H1 (cell line): Measurements from ENCODE around the gene TRIL. TPM values are rescaled to one million over a fixed set of nuclear protein-coding genes. Genes with fewer than 3 reads are reported as not detected.

Experiments
- CBX8 ChIP-seq: fragments of 300-800, 300-1000 bp; sonication (generic); IDR thresholded peaks from 2 replicates; pipeline ENCODE4 v1.7.1; 2016; ENCODE audit warnings: low read depth, low read length, borderline replicate concordance
- EGR1 ChIP-seq: IDR thresholded peaks from 2 replicates; pipeline ENCODE4 v1.6.1; 2011; ENCODE audit warnings: low read depth, low read length, borderline replicate concordance
- KDM1A ChIP-seq: fragments of 200-600, 300-600 bp; sonication (generic); IDR thresholded peaks from 2 replicates; pipeline ENCODE4 v1.7.1; 2016; ENCODE audit warnings: mild to moderate bottlenecking, low read length, borderline replicate concordance
- MAX ChIP-seq: IDR thresholded peaks from 2 replicates; pipeline ENCODE4 v1.6.1; 2012; ENCODE audit warnings: inconsistent platforms
- NRF1 ChIP-seq: IDR thresholded peaks from 2 replicates; pipeline ENCODE4 v1.6.1; 2011; ENCODE audit warnings: mild to moderate bottlenecking, low read depth, low read length, improper control_type of control experiment
- RFX5 ChIP-seq: IDR thresholded peaks from 2 replicates; pipeline ENCODE4 v1.6.1; 2011; ENCODE audit warnings: low read depth, low read length, improper control_type of control experiment, borderline replicate concordance
- RNF2 ChIP-seq: fragments of 200-900, 300-1000 bp; sonication (generic); IDR thresholded peaks from 2 replicates; pipeline ENCODE4 v1.7.1; 2016; ENCODE audit warnings: borderline replicate concordance, low read depth, mild to moderate bottlenecking, antibody characterized with exemption, low read length; ENCODE audit not compliant: poor library complexity, severe bottlenecking; ENCODE audit errors: missing control alignments
- SUZ12 ChIP-seq: fragments of 200-600 bp; sonication (generic); IDR thresholded peaks from 2 replicates; pipeline ENCODE4 v1.6.1; 2012; ENCODE audit warnings: mild to moderate bottlenecking, inconsistent platforms, low read length, moderate library complexity, mixed read lengths
- TBP ChIP-seq: IDR thresholded peaks from 2 replicates; pipeline ENCODE4 v1.6.1; 2011; ENCODE audit warnings: low read depth, low read length, improper control_type of control experiment
- USF2 ChIP-seq: IDR thresholded peaks from 2 replicates; pipeline ENCODE4 v1.6.1; 2011; ENCODE audit warnings: low read length, improper control_type of control experiment
- polyA plus RNA-seq, 7 experiments: library from polyadenylated mRNA; depleted of rRNA in 3 of 7; stranded (reverse) in 5 of 7; unstranded in 2 of 7; fragments of >200 nt in 5 of 7; fragments of 200-250 nt in 2 of 7; gene quantifications; 1 replicate in 5 of 7; 2 replicates in 1 of 7; 4 replicates in 1 of 7; pipeline versions ENCODE4 v1.2.1 to v1.2.3, GENCODE V29; 2011 to 2013; ENCODE audit warnings: missing spikeins in 2 of 7, mixed read lengths in 2 of 7
- total RNA-seq: library from RNA; stranded (reverse); fragmentation: NEBNext Ultra II Directional; extraction: Animal tissue kit (Norgen Biotek cat#: 25700); gene quantifications from 2 replicates; pipeline ENCODE4 v1.2.1, GENCODE V29; 2021
- TF ChIP-seq, protein P1 (sequence below): IDR thresholded peaks from 2 replicates; pipeline ENCODE4 v1.6.1; 2012; ENCODE audit warnings: inconsistent platforms
- TF ChIP-seq, protein P2 (sequence below): IDR thresholded peaks from 2 replicates; pipeline ENCODE4 v1.6.1; 2011; ENCODE audit warnings: low read depth, mild to moderate bottlenecking, low read length; ENCODE audit not compliant: insufficient read depth

TRIL gene
- total and polyA plus RNA-seq, 2 of the 8 experiments (the other 6 are each of a cell fraction or from before 2014, with no cell fraction given) = 3.9 to 5.5 TPM

- 0 out of 2 replicates have a peak, but pooled peaks have one; percentile 0 for TF ChIP-seq TBP
- TF ChIP-seq MAX = peak; percentile 97
- TF ChIP-seq USF2 = no peak
- TF ChIP-seq RFX5 = no peak
- TF ChIP-seq, protein P1, sequence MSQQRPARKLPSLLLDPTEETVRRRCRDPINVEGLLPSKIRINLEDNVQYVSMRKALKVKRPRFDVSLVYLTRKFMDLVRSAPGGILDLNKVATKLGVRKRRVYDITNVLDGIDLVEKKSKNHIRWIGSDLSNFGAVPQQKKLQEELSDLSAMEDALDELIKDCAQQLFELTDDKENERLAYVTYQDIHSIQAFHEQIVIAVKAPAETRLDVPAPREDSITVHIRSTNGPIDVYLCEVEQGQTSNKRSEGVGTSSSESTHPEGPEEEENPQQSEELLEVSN = peak; percentile 89
- no peak for TF ChIP-seq EGR1
- TF ChIP-seq, protein P2, sequence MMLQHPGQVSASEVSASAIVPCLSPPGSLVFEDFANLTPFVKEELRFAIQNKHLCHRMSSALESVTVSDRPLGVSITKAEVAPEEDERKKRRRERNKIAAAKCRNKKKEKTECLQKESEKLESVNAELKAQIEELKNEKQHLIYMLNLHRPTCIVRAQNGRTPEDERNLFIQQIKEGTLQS = no peak
- TF ChIP-seq SUZ12 = peak; percentile 73; the same call in 1 of the 2 replicates
- TF ChIP-seq RNF2 = no peak
- no peak for TF ChIP-seq CBX8
- no peak for TF ChIP-seq KDM1A
- no peak for TF ChIP-seq NRF1
These were observed 923 bp downstream of the TRIL start (continued) for GRCh38 chr7:28957064-28957750.
